ENCODE results near the gene CLCN6. TPM values are rescaled to one million over a fixed set of nuclear protein-coding genes. Genes with fewer than 3 reads are reported as not detected.
A peak's percentile ranks its signal among the peaks of the same experiment; 100 is the strongest.

The CLCN6 gene
- total and polyA plus RNA-seq, 8 donors, result 17.2 to 43.4 (median 20.7) TPM

- intact Hi-C loops (cut with DNase I), result loop anchor here (10.0 kb wide), 2 partner anchors 46 to 126 kb away; no protein-coding TSS in a partner anchor
Observed at GRCh38 chr1:11848373-11848700, 42.3 kb downstream of the CLCN6 start.

GRCh38 chr1:11850156-11850555, 44.2 kb downstream of the CLCN6 start:
- TF ChIP-seq, protein P1, sequence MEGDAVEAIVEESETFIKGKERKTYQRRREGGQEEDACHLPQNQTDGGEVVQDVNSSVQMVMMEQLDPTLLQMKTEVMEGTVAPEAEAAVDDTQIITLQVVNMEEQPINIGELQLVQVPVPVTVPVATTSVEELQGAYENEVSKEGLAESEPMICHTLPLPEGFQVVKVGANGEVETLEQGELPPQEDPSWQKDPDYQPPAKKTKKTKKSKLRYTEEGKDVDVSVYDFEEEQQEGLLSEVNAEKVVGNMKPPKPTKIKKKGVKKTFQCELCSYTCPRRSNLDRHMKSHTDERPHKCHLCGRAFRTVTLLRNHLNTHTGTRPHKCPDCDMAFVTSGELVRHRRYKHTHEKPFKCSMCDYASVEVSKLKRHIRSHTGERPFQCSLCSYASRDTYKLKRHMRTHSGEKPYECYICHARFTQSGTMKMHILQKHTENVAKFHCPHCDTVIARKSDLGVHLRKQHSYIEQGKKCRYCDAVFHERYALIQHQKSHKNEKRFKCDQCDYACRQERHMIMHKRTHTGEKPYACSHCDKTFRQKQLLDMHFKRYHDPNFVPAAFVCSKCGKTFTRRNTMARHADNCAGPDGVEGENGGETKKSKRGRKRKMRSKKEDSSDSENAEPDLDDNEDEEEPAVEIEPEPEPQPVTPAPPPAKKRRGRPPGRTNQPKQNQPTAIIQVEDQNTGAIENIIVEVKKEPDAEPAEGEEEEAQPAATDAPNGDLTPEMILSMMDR (IDR thresholded peaks at IDR 0.05), result no peak
- H3K9me3 ChIP-seq, result no peaks in the 10 kb centered on the region
- H3K4me1 ChIP-seq, result no peaks in the 10 kb centered on the region
- ATAC-seq, result no peak
- intact Hi-C loops (cut with DNase I), result no loop called here
- no peak overlapping the region for H3K4me3 ChIP-seq
- no peak overlapping the region for H3K27ac ChIP-seq
- DNase-seq, result peak in 1 of 4 donors; percentile 11
- H3K27me3 ChIP-seq, result peaks cover 0 to 26% of the 10 kb centered on the region in 2 donors
- peaks cover 0 to 23% of the 10 kb centered on the region in 2 donors for H3K36me3 ChIP-seq

More at GRCh38 chr1:11848373-11848700, 42.3 kb downstream of the CLCN6 start:
- DNase-seq (peak in 1 of 4 donors; percentile 22), ATAC-seq (no peak)
- H3K4me3 ChIP-seq, result no peak overlapping the region
- peaks cover 0 to 41% of the 10 kb centered on the region in 2 donors for H3K36me3 ChIP-seq
- H3K27ac ChIP-seq, result no peak overlapping the region
- peaks cover 0 to 5% of the 10 kb centered on the region in 2 donors for H3K4me1 ChIP-seq
- peaks cover 0 to 8% of the 10 kb centered on the region in 2 donors for H3K27me3 ChIP-seq
- H3K9me3 ChIP-seq, result no peaks in the 10 kb centered on the region
- TF ChIP-seq, protein P1 (IDR thresholded peaks at IDR 0.05), result no peak

DNA sequence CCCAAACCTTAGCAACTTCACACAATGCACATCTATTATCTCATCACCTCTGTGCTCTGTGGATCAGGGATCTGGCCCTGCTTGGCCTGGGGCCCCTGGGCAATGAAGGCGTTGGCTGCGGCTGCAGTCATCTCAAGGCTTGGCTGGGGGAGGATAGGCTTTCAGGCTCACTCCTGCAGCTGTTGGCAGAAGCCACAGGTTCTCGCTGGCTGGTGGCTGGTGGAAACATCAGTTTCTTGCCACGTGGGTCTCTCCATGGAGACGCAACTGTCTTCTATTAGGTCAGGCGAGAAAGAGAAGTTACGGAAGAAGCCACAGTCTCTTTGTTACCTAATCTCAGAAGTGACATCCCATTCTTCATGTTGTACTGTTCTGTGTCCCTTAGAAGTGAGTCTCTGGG, 45.2 kb downstream of the CLCN6 start:
- peak in 1 of 4 donors; percentile 58 for DNase-seq
- Histone ChIP-seq H3K27me3 (peaks cover 0 to 36% of the 10 kb centered on the region in 2 donors), H3K4me1 (no peaks in the 10 kb centered on the region), H3K9me3 (no peaks in the 10 kb centered on the region), H3K36me3 (peaks cover 0 to 15% of the 10 kb centered on the region in 2 donors), H3K27ac (no peak overlapping the region), H3K4me3 (no peak overlapping the region)
- TF ChIP-seq, protein P1 (IDR thresholded peaks at IDR 0.05), result no peak
- ATAC-seq, result peak; percentile 19
- intact Hi-C loops (cut with DNase I), result no loop called here

DNA sequence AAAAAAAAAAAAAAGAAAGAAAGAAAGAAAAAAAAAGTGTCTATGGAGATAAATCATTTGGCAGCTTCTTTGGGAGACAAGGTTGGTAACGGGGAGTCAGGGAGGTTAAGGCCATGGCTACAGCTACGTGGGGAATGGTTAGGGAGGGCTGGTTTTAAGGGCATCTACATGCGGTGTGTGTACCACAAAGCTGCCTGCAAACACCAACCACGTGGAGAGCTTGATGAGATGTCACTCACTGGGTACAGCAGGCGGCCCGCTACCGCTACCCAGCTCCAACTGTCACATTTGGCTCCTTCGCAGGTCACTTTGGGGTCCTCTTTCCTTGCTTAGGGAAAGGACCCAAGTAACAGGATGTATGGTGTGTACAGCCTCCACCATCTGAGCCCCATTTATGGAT, 48.5 kb downstream of the CLCN6 start:
- DNase-seq (no peak), ATAC-seq (no peak)
- peaks cover 19 to 69% of the 10 kb centered on the region in 2 donors for H3K27me3 ChIP-seq
- H3K9me3 ChIP-seq, result no peaks in the 10 kb centered on the region
- TF ChIP-seq, protein P1 (IDR thresholded peaks at IDR 0.05), result no peak
- no peak overlapping the region for H3K4me3 ChIP-seq
- intact Hi-C loops (cut with DNase I), result no loop called here
- no peak overlapping the region for H3K27ac ChIP-seq
- no peaks in the 10 kb centered on the region for H3K36me3 ChIP-seq
- no peaks in the 10 kb centered on the region for H3K4me1 ChIP-seq

- Histone ChIP-seq H3K27ac (no peak overlapping the region), H3K36me3 (no peaks in the 10 kb centered on the region), H3K9me3 (no peaks in the 10 kb centered on the region), H3K4me1 (no peaks in the 10 kb centered on the region), H3K4me3 (no peak overlapping the region), H3K27me3 (peaks cover 27 to 78% of the 10 kb centered on the region in 2 donors)
- TF ChIP-seq, protein P1 (IDR thresholded peaks at IDR 0.05), result no peak
- no peak for DNase-seq
- intact Hi-C loops (cut with DNase I), result no loop called here
- no peak for ATAC-seq
Observed at GRCh38 chr1:11855430-11855829, 49.4 kb downstream of the CLCN6 start.
